T-helper 1 cell treated with Interleukin-12 subunit alpha and Interleukin-12 subunit beta and Interleukin-4 antibody, amounts not matched to agents 30 μg/mL and 1 μg/mL, for 36 hours (primary cell): Measurements from ENCODE around the gene CEP131.

Source experiments
- H3K27ac Mint-ChIP-seq: one replicate; pipeline ENCODE4 v1.8.0; 2021; ENCODE audit warnings: mild to moderate bottlenecking, mixed read lengths
- H3K27me3 Mint-ChIP-seq: one replicate; pipeline ENCODE4 v1.8.0; 2021; ENCODE audit warnings: low read depth, mixed read lengths
- H3K36me3 Mint-ChIP-seq: one replicate; pipeline ENCODE4 v1.8.0; 2021; ENCODE audit warnings: low read depth, mixed read lengths
- H3K4me1 Mint-ChIP-seq: one replicate; pipeline ENCODE4 v1.8.0; 2021; ENCODE audit warnings: low read depth, mixed read lengths
- H3K4me3 Mint-ChIP-seq: one replicate; pipeline ENCODE4 v1.8.0; 2021; ENCODE audit warnings: mild to moderate bottlenecking, moderate library complexity, mixed read lengths
- H3K9me3 Mint-ChIP-seq: one replicate; pipeline ENCODE4 v1.8.0; 2021; ENCODE audit warnings: mixed read lengths

CEP131 gene

GRCh38 chr17:81237591-81238489, 15.1 kb upstream of the CEP131 start:
- H3K27me3 Mint-ChIP-seq, result no peaks in the 10 kb centered on the region
- peak overlapping the region; percentile 71 for H3K4me3 Mint-ChIP-seq
- no peaks in the 10 kb centered on the region for H3K9me3 Mint-ChIP-seq
- peaks cover 25% of the 10 kb centered on the region for H3K4me1 Mint-ChIP-seq
- H3K36me3 Mint-ChIP-seq, result peaks cover 15% of the 10 kb centered on the region
- no peak overlapping the region for H3K27ac Mint-ChIP-seq

GRCh38 chr17:81236784-81237183, 14.0 kb upstream of the CEP131 start:
- H3K27ac Mint-ChIP-seq, result no peak overlapping the region
- no peaks in the 10 kb centered on the region for H3K9me3 Mint-ChIP-seq
- peaks cover 22% of the 10 kb centered on the region for H3K4me1 Mint-ChIP-seq
- no peaks in the 10 kb centered on the region for H3K27me3 Mint-ChIP-seq
- H3K36me3 Mint-ChIP-seq, result peaks cover 12% of the 10 kb centered on the region
- H3K4me3 Mint-ChIP-seq, result no peak overlapping the region

GRCh38 chr17:81235822-81236740, 13.3 kb upstream of the CEP131 start:
- H3K27ac Mint-ChIP-seq, result no peak overlapping the region
- no peak overlapping the region for H3K4me3 Mint-ChIP-seq
- no peaks in the 10 kb centered on the region for H3K27me3 Mint-ChIP-seq
- peaks cover 22% of the 10 kb centered on the region for H3K4me1 Mint-ChIP-seq
- H3K36me3 Mint-ChIP-seq, result peaks cover 9% of the 10 kb centered on the region
- H3K9me3 Mint-ChIP-seq, result no peaks in the 10 kb centered on the region

- Mint-ChIP-seq H3K27me3 (no peaks in the 10 kb centered on the region), H3K9me3 (no peaks in the 10 kb centered on the region), H3K27ac (no peak overlapping the region), H3K36me3 (peaks cover 9% of the 10 kb centered on the region), H3K4me3 (no peak overlapping the region), H3K4me1 (peaks cover 15% of the 10 kb centered on the region)
Observed at GRCh38 chr17:81234940-81235821, 12.4 kb upstream of the CEP131 start.

- no peaks in the 10 kb centered on the region for H3K27me3 Mint-ChIP-seq
- peaks cover 12% of the 10 kb centered on the region for H3K36me3 Mint-ChIP-seq
- H3K27ac Mint-ChIP-seq, result no peak overlapping the region
- H3K4me3 Mint-ChIP-seq, result no peak overlapping the region
- peaks cover 14% of the 10 kb centered on the region for H3K4me1 Mint-ChIP-seq
- H3K9me3 Mint-ChIP-seq, result no peaks in the 10 kb centered on the region
Observed at GRCh38 chr17:81234506-81234855, 11.7 kb upstream of the CEP131 start.

GRCh38 chr17:81233811-81234505, 11.2 kb upstream of the CEP131 start:
- H3K4me1 Mint-ChIP-seq, result peaks cover 14% of the 10 kb centered on the region

GRCh38 chr17:81233316-81233715, 10.6 kb upstream of the CEP131 start:
- peaks cover 14% of the 10 kb centered on the region for H3K4me1 Mint-ChIP-seq
- no peak overlapping the region for H3K27ac Mint-ChIP-seq
- H3K36me3 Mint-ChIP-seq, result peaks cover 12% of the 10 kb centered on the region
- H3K27me3 Mint-ChIP-seq, result no peaks in the 10 kb centered on the region
- H3K4me3 Mint-ChIP-seq, result no peak overlapping the region
- H3K9me3 Mint-ChIP-seq, result no peaks in the 10 kb centered on the region

More at GRCh38 chr17:81233811-81234505, 11.2 kb upstream of the CEP131 start:
- H3K27me3 Mint-ChIP-seq, result no peaks in the 10 kb centered on the region
- no peak overlapping the region for H3K27ac Mint-ChIP-seq
- no peaks in the 10 kb centered on the region for H3K9me3 Mint-ChIP-seq
- peaks cover 12% of the 10 kb centered on the region for H3K36me3 Mint-ChIP-seq
- H3K4me3 Mint-ChIP-seq, result no peak overlapping the region

GRCh38 chr17:81232616-81233241, 10.0 kb upstream of the CEP131 start:
- H3K27ac Mint-ChIP-seq, result no peak overlapping the region
- H3K4me3 Mint-ChIP-seq, result no peak overlapping the region
- no peaks in the 10 kb centered on the region for H3K9me3 Mint-ChIP-seq
- H3K4me1 Mint-ChIP-seq, result peaks cover 11% of the 10 kb centered on the region
- H3K27me3 Mint-ChIP-seq, result no peaks in the 10 kb centered on the region
- H3K36me3 Mint-ChIP-seq, result peaks cover 12% of the 10 kb centered on the region

- Mint-ChIP-seq H3K27ac (no peak overlapping the region), H3K27me3 (no peaks in the 10 kb centered on the region), H3K4me3 (no peak overlapping the region), H3K4me1 (peaks cover 7% of the 10 kb centered on the region), H3K36me3 (peaks cover 15% of the 10 kb centered on the region), H3K9me3 (no peaks in the 10 kb centered on the region)
Observed at GRCh38 chr17:81231766-81232581, 9.2 kb upstream of the CEP131 start.

GRCh38 chr17:81231121-81231645, 8.4 kb upstream of the CEP131 start:
- peaks cover 15% of the 10 kb centered on the region for H3K36me3 Mint-ChIP-seq
- no peak overlapping the region for H3K27ac Mint-ChIP-seq
- peaks cover under 1% of the 10 kb centered on the region for H3K27me3 Mint-ChIP-seq
- H3K4me3 Mint-ChIP-seq, result no peak overlapping the region
- peaks cover 7% of the 10 kb centered on the region for H3K4me1 Mint-ChIP-seq
- H3K9me3 Mint-ChIP-seq, result no peaks in the 10 kb centered on the region

- no peak overlapping the region for H3K27ac Mint-ChIP-seq
- H3K9me3 Mint-ChIP-seq, result no peaks in the 10 kb centered on the region
- peaks cover 4% of the 10 kb centered on the region for H3K27me3 Mint-ChIP-seq
- H3K4me3 Mint-ChIP-seq, result no peak overlapping the region
- H3K4me1 Mint-ChIP-seq, result peaks cover 7% of the 10 kb centered on the region
- peaks cover 15% of the 10 kb centered on the region for H3K36me3 Mint-ChIP-seq
Observed at GRCh38 chr17:81230043-81230820, 7.5 kb upstream of the CEP131 start.

GRCh38 chr17:81229666-81229920, 6.8 kb upstream of the CEP131 start:
- Mint-ChIP-seq H3K9me3 (no peaks in the 10 kb centered on the region), H3K27ac (no peak overlapping the region), H3K4me3 (no peak overlapping the region)

More at GRCh38 chr17:81229666-81229920, 6.8 kb upstream of the CEP131 start:
- peaks cover 4% of the 10 kb centered on the region for H3K27me3 Mint-ChIP-seq
- H3K4me1 Mint-ChIP-seq, result peaks cover 3% of the 10 kb centered on the region
- H3K36me3 Mint-ChIP-seq, result peaks cover 13% of the 10 kb centered on the region
